ENCODE measurements around the gene RGS6.

The RGS6 gene

GRCh38 chr14:71942904-71943694 lies 10.9 kb downstream of the RGS6 start:
- no peaks in the 10 kb centered on the region for H3K27me3 ChIP-seq (ENCODE audit: insufficient read depth, low read depth)
- H3K9ac ChIP-seq: no peak overlapping the region
- H2AFZ ChIP-seq (ENCODE audit: low read depth): no peak overlapping the region
- H3K27ac ChIP-seq: no peak overlapping the region
- TF ChIP-seq CTCF (conservative IDR thresholded peaks at IDR 0.05; ENCODE audit: low read depth, low read length): no peak
- no peaks in the 10 kb centered on the region for H3K79me2 ChIP-seq (ENCODE audit: insufficient read depth, low read depth)
- H3K4me1 ChIP-seq (ENCODE audit: low read depth, poor library complexity, severe bottlenecking): no peaks in the 10 kb centered on the region
- no peak overlapping the region for H3K4me3 ChIP-seq (IDR thresholded peaks at IDR 0.05; ENCODE audit: insufficient read depth, low read depth, low read length)
- no peaks in the 10 kb centered on the region for H3K36me3 ChIP-seq (ENCODE audit: insufficient read depth)
- H4K20me1 ChIP-seq (ENCODE audit: insufficient read depth): no peaks in the 10 kb centered on the region
- no peak overlapping the region for H3K4me2 ChIP-seq

- Histone ChIP-seq H4K20me1 (ENCODE audit: insufficient read depth) (no peaks in the 10 kb centered on the region), H3K36me3 (ENCODE audit: insufficient read depth) (no peaks in the 10 kb centered on the region), H3K9ac (no peak overlapping the region), H2AFZ (ENCODE audit: low read depth) (no peak overlapping the region), H3K4me2 (no peak overlapping the region), H3K4me3 (IDR thresholded peaks at IDR 0.05; ENCODE audit: insufficient read depth, low read depth, low read length) (no peak overlapping the region), H3K27ac (no peak overlapping the region), H3K79me2 (ENCODE audit: insufficient read depth, low read depth) (no peaks in the 10 kb centered on the region), H3K4me1 (ENCODE audit: low read depth, poor library complexity, severe bottlenecking) (no peaks in the 10 kb centered on the region), H3K27me3 (ENCODE audit: insufficient read depth, low read depth) (no peaks in the 10 kb centered on the region)
- TF ChIP-seq CTCF (conservative IDR thresholded peaks at IDR 0.05; ENCODE audit: low read depth, low read length): no peak
Measured at GRCh38 chr14:71943695-71944018, 11.4 kb downstream of the RGS6 start.

GRCh38 chr14:71947947-71948500 lies 15.8 kb downstream of the RGS6 start:
- Histone ChIP-seq H3K9ac (no peak overlapping the region), H3K4me1 (ENCODE audit: low read depth, poor library complexity, severe bottlenecking) (no peaks in the 10 kb centered on the region), H3K27me3 (ENCODE audit: insufficient read depth, low read depth) (no peaks in the 10 kb centered on the region), H4K20me1 (ENCODE audit: insufficient read depth) (no peaks in the 10 kb centered on the region), H3K27ac (no peak overlapping the region), H2AFZ (ENCODE audit: low read depth) (no peak overlapping the region), H3K36me3 (ENCODE audit: insufficient read depth) (no peaks in the 10 kb centered on the region), H3K4me3 (IDR thresholded peaks at IDR 0.05; ENCODE audit: insufficient read depth, low read depth, low read length) (no peak overlapping the region), H3K4me2 (no peak overlapping the region), H3K79me2 (ENCODE audit: insufficient read depth, low read depth) (no peaks in the 10 kb centered on the region)
- no peak for TF ChIP-seq CTCF (conservative IDR thresholded peaks at IDR 0.05; ENCODE audit: low read depth, low read length)

- Histone ChIP-seq H3K27ac (no peak overlapping the region), H3K4me3 (IDR thresholded peaks at IDR 0.05; ENCODE audit: insufficient read depth, low read depth, low read length) (no peak overlapping the region), H3K4me1 (ENCODE audit: low read depth, poor library complexity, severe bottlenecking) (no peaks in the 10 kb centered on the region), H3K4me2 (no peak overlapping the region), H3K36me3 (ENCODE audit: insufficient read depth) (no peaks in the 10 kb centered on the region), H4K20me1 (ENCODE audit: insufficient read depth) (no peaks in the 10 kb centered on the region), H2AFZ (ENCODE audit: low read depth) (no peak overlapping the region), H3K27me3 (ENCODE audit: insufficient read depth, low read depth) (no peaks in the 10 kb centered on the region), H3K79me2 (ENCODE audit: insufficient read depth, low read depth) (no peaks in the 10 kb centered on the region), H3K9ac (no peak overlapping the region)
- no peak for TF ChIP-seq CTCF (conservative IDR thresholded peaks at IDR 0.05; ENCODE audit: low read depth, low read length)
Measured at GRCh38 chr14:71952381-71953363, 20.4 kb downstream of the RGS6 start.
